A673 (cell line): ENCODE results near the gene TRAPPC12. TPM values are rescaled to one million over a fixed set of nuclear protein-coding genes. Genes with fewer than 3 reads are reported as not detected.

Source experiments
- BruUV-seq: library from RNA; stranded (reverse); fragments of 400-500 nt; replicated peaks from 2 replicates; lab custom pipeline; 2021; lab: Mats Ljungman, UMichigan
- CTCF ChIA-PET: fragments of 300-600 bp; sonication (Branson Sonifier 250); formaldehyde crosslinking; loops from one replicate; lab custom pipeline; 2022; ENCODE audit warnings: antibody characterized with exemption; lab: Charles Lee
- POLR2A ChIA-PET: fragments of 300-600 bp; sonication (Branson Sonifier 250); formaldehyde crosslinking; loops from one replicate; lab custom pipeline; 2022; ENCODE audit warnings: antibody characterized with exemption; ENCODE audit not compliant: low non-redundant PET; lab: Charles Lee
- DNase-seq: peaks from one replicate; pipeline ENCODE4 v3.0.0-alpha.2; 2015; ENCODE audit warnings: low spot score
- H3K27ac ChIP-seq: fragments of 200-600 bp; sonication (generic); 2 replicates; pipeline ENCODE4 v1.5.1; 2016; ENCODE audit warnings: mixed run types, low read depth, mild to moderate bottlenecking, mixed read lengths, antibody characterized with exemption, low read length; ENCODE audit not compliant: poor library complexity, severe bottlenecking
- H3K27me3 ChIP-seq: fragments of 200-600 bp; sonication (generic); replicated peaks from 2 replicates; pipeline ENCODE4 v1.6.1; 2017; ENCODE audit warnings: mixed run types, low read depth, mild to moderate bottlenecking, mixed read lengths, antibody characterized with exemption, low read length; ENCODE audit not compliant: insufficient read depth, poor library complexity
- H3K36me3 ChIP-seq: fragments of 200-600 bp; sonication (generic); 2 replicates; pipeline ENCODE4 v1.6.1; 2016; ENCODE audit warnings: mixed run types, mild to moderate bottlenecking, mixed read lengths, antibody characterized with exemption, low read length; ENCODE audit not compliant: insufficient read depth, poor library complexity, severe bottlenecking
- H3K4me1 ChIP-seq: fragments of 200-600 bp; sonication (generic); 2 replicates; pipeline ENCODE4 v1.6.1; 2017; ENCODE audit warnings: mixed run types, mild to moderate bottlenecking, mixed read lengths, antibody characterized with exemption, low read length; ENCODE audit not compliant: insufficient read depth, poor library complexity, severe bottlenecking
- H3K4me3 ChIP-seq: fragments of 200-600 bp; sonication (generic); 2 replicates; pipeline ENCODE4 v1.5.1; 2016; ENCODE audit warnings: low read depth, mixed run types, mild to moderate bottlenecking, mixed read lengths, low read length; ENCODE audit not compliant: poor library complexity, severe bottlenecking
- H3K9me3 ChIP-seq: fragments of 200-600 bp; sonication (generic); 2 replicates; pipeline ENCODE4 v1.6.1; 2016; ENCODE audit warnings: mixed run types, low read depth, mild to moderate bottlenecking, mixed read lengths, antibody characterized with exemption, low read length; ENCODE audit not compliant: poor library complexity, severe bottlenecking
- CTCF ChIP-seq: fragments of 300-800, 200-600 bp; sonication (generic); conservative IDR thresholded peaks from 2 replicates; pipeline ENCODE4 v1.5.1; 2017; ENCODE audit warnings: low read depth, mild to moderate bottlenecking, antibody characterized with exemption, low read length, moderate library complexity, mixed read lengths
- EZH2 ChIP-seq: fragments of 200-600 bp; sonication (generic); IDR thresholded peaks from 2 replicates; pipeline ENCODE4 v1.6.1; 2017; ENCODE audit warnings: borderline replicate concordance, low read depth, mild to moderate bottlenecking, mixed read lengths, antibody characterized with exemption, low read length; ENCODE audit not compliant: poor library complexity, severe bottlenecking
- intact Hi-C: fragments of 100-400 bp; cut with micrococcal nuclease; formaldehyde crosslinking; loops from one replicate; pipeline ENCODE4 v1.10.0; 2022; ENCODE audit not compliant: unreplicated experiment
- total RNA-seq: library from RNA; stranded (reverse); gene quantifications from 2 replicates; pipeline ENCODE4 v1.2.3, GENCODE V29; 2021

Gene TRAPPC12
- total RNA-seq, 1 experiment from 2014 or later, result 94.4 TPM

DNA sequence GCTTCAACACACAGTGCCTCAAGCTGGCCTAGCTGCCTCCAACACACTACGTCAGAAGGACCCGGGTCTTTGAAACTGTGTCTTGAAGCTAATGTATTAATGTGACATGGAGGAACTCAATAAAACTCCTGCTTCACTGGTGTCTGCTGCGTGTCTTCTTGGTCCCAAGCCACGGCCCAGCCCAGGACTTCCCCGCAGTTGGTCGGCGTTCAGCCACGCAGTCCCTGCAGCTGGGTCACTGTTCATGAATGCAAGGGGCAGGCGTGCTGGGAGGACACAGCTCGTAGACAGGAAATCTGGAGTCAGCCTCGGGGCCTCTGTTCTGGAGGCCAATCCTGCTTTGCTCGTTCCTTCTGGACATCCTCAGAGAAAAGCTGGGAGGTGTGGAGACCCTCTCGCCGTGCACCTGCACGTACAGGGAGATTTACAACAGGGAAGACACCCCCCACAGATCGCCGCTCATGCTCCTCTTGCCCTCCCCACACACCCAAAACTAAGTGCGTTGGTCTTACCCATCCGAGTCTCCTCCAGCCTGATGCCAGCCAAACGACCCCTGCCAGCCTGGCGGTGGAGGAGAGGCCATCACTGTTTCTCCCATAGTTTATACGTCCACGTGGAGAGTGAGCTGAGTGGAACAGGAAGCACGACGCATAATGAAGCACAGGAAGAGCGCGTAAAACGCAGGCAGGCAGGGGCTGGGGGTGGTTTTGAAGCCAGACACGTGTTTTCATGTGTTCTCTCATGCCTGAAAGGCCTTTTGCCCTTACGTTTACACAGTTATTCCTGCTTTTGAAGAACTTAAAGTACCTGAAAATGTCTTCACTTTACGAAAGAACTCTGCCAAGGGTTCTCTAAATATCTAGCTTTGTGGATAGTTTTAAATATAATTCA lies 100.2 kb downstream of the TRAPPC12 start:
- Histone ChIP-seq H3K27ac (no peak overlapping the region), H3K36me3 (no peaks in the 10 kb centered on the region), H3K27me3 (no peaks in the 10 kb centered on the region), H3K4me3 (no peak overlapping the region), H3K9me3 (no peaks in the 10 kb centered on the region), H3K4me1 (no peaks in the 10 kb centered on the region)
- DNase-seq, result no peak
- intact Hi-C loops, result no loop called here
- CTCF ChIA-PET, result no interaction called here
- TF ChIP-seq CTCF, result no peak
- TF ChIP-seq EZH2, result no peak
- POLR2A ChIA-PET, result interaction anchor here (0.6 kb wide), 1 partner anchor 1662 kb away, joined by 4 read pairs; no protein-coding TSS in a partner anchor
- no TSS peak for BruUV-seq

DNA sequence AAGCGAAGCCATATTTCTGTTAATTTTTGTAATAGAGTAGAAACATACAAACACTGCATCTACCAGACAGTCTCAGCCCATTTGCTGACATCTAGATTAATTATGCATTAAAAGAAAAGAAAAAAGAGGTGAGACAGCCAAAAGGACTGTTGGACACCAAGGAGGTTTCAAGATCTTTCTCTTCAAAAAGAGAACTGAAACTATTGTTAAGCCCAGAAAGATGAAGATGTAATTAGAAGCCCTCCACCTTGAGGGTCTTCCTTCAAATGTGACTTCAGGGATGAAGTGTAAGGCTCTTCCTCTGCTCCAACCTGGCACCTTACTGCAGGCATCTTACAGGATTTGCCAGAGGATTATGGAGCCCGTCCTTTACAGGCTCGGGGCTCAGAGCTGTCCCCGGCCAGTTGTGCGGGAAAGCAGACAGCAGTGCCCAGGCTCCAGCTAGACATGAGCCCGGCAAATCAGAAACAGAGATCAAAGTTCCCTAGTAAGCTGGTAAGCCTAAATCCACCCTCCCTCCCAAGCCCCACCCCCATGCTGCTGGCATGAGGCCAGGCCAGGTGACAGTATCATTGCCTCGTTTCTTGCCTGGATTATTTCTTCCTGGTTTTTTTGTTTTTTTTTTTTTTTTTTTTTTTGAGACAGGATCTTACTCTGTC lies 101.0 kb downstream of the TRAPPC12 start:
- Histone ChIP-seq H3K27ac (no peak overlapping the region), H3K9me3 (no peaks in the 10 kb centered on the region), H3K36me3 (no peaks in the 10 kb centered on the region), H3K4me1 (no peaks in the 10 kb centered on the region), H3K27me3 (no peaks in the 10 kb centered on the region), H3K4me3 (no peak overlapping the region)
- ChIA-PET CTCF (no interaction called here), POLR2A (no interaction called here)
- no peak for DNase-seq
- intact Hi-C loops, result no loop called here
- BruUV-seq, result no TSS peak
- TF ChIP-seq EZH2, result no peak
- TF ChIP-seq CTCF, result no peak

DNA sequence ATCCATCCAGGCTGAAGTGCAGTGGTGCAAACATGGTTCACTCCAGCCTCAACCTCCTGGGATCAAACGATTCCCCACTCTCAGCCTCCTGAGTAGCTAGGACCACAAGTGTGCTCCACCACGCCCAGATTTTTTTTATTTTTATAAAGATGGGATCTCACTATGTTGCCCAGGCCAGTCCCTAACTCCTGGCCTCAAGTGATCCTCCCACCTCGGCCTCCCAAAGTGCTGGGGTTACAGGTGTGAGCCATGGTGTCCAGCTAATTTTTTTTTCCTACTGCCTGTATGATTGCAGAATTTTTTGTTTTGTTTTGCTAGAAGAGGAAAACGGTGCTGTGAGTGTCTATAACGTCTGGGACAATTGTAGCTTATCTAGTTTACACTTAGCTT lies 101.5 kb downstream of the TRAPPC12 start:
- H3K4me3 ChIP-seq, result no peak overlapping the region
- intact Hi-C loops, result no loop called here
- no TSS peak for BruUV-seq
- no peaks in the 10 kb centered on the region for H3K4me1 ChIP-seq
- DNase-seq, result no peak
- H3K27ac ChIP-seq, result no peak overlapping the region
- POLR2A ChIA-PET, result no interaction called here
- CTCF ChIA-PET, result no interaction called here
- TF ChIP-seq CTCF, result no peak
- no peak for TF ChIP-seq EZH2
- no peaks in the 10 kb centered on the region for H3K36me3 ChIP-seq
- no peaks in the 10 kb centered on the region for H3K27me3 ChIP-seq
- no peaks in the 10 kb centered on the region for H3K9me3 ChIP-seq
